Measurements from ENCODE around the gene STRADB. TPM values are rescaled to one million over a fixed set of nuclear protein-coding genes. Genes with fewer than 3 reads are reported as not detected.

The STRADB gene
- total and polyA plus RNA-seq, 2 of the 4 experiments (the other 2 are of a cell fraction) = 14.9 to 31.5 TPM

GRCh38 chr2:201482543-201482942 lies 31.0 kb downstream of the STRADB start:
- DNase-seq = no peak
- H3K4me3 ChIP-seq (ENCODE audit: insufficient read depth, low read depth, low read length) = no peak overlapping the region
- no peak overlapping the region for H3K18ac ChIP-seq (ENCODE audit: low read depth, low read length)
- ChIA-PET CTCF (no interaction called here), POLR2A (ENCODE audit: unreplicated experiment) (no interaction called here)
- no peaks in the 10 kb centered on the region for H3K4me1 ChIP-seq (ENCODE audit: control insufficient read depth, insufficient read depth, low read length)
- no peak overlapping the region for H4K8ac ChIP-seq (ENCODE audit: low read depth in 2 of 2, low read length in 2 of 2)
- H2BK20ac ChIP-seq (ENCODE audit: low read depth, low read length) = no peak overlapping the region
- H3K56ac ChIP-seq (ENCODE audit: extremely low read depth, insufficient read depth, low read length) = no peak overlapping the region
- peaks cover 10% of the 10 kb centered on the region for H3K36me3 ChIP-seq (ENCODE audit: control insufficient read depth, insufficient read depth, low read length)
- dilution Hi-C loops (cut with HindIII; ENCODE audit: low sequenced_read_pairs, unreplicated experiment) (no loop called here), in situ Hi-C loops (cut with MboI; ENCODE audit: low sequenced_read_pairs) (no loop called here), intact Hi-C loops (cut with micrococcal nuclease) (no loop called here)
- H3K27ac ChIP-seq (ENCODE audit: insufficient read depth, low read length) = no peak overlapping the region
- no peaks in the 10 kb centered on the region for H4K20me1 ChIP-seq (ENCODE audit: insufficient read depth, low read length)
- H2BK15ac ChIP-seq (ENCODE audit: low read depth, low read length) = no peak overlapping the region
- no peak for TF ChIP-seq CEBPB (IDR thresholded peaks at IDR 0.05; ENCODE audit: low read depth, low read length)
- no peak for TF ChIP-seq SMC3 (IDR thresholded peaks at IDR 0.05; ENCODE audit: low read depth, low read length)
- no peak for TF ChIP-seq MXI1 (IDR thresholded peaks at IDR 0.05; ENCODE audit: borderline replicate concordance, low read depth, low read length)
- H3K14ac ChIP-seq (replicated peaks; ENCODE audit: low read depth, low read length) = no peak overlapping the region
- no peak overlapping the region for H2AFZ ChIP-seq (replicated peaks; ENCODE audit: low read length, poor library complexity)
- H3K27me3 ChIP-seq (ENCODE audit: control insufficient read depth, insufficient read depth, low read length) = no peaks in the 10 kb centered on the region
- no peaks in the 10 kb centered on the region for H3K9me1 ChIP-seq (ENCODE audit: insufficient read depth, low read length)
- no peak overlapping the region for H4K91ac ChIP-seq (ENCODE audit: insufficient read depth, low read depth, low read length)
- no peak overlapping the region for H2BK5ac ChIP-seq (ENCODE audit: low read depth, low read length, poor library complexity, severe bottlenecking)
- no peaks in the 10 kb centered on the region; a peak in 1 of 4 replicates for H3K79me1 ChIP-seq (ENCODE audit: low read depth in 1 of 2, low read length in 2 of 2)
- no peak overlapping the region for H3K9ac ChIP-seq (ENCODE audit: low read depth, low read length)
- no CpG with 5 or more reads among the region's 4 CpGs for WGBS, 2 experiments (ENCODE audit: extremely low coverage in 2 of 2, insufficient read length in 1 of 2)
- H3K4ac ChIP-seq (ENCODE audit: low read depth, low read length) = no peak overlapping the region
- BruUV-seq (replicated peaks) = no TSS peak
- H3K23ac ChIP-seq (ENCODE audit: low read depth, low read length) = no peak overlapping the region
- H3K9me3 ChIP-seq (ENCODE audit: control insufficient read depth, insufficient read depth, low read length) = no peaks in the 10 kb centered on the region
- H4K5ac ChIP-seq (ENCODE audit: low read depth, low read length) = no peak overlapping the region
- H2AK9ac ChIP-seq (replicated peaks; ENCODE audit: low read depth, low read length, poor library complexity) = no peak overlapping the region
- no peak overlapping the region for H2AK5ac ChIP-seq (ENCODE audit: low read depth, low read length)
- no peak overlapping the region for H3K4me2 ChIP-seq (ENCODE audit: low read depth, low read length)
- no peak for ATAC-seq (ENCODE audit: low read depth)
- no peak overlapping the region for H2BK120ac ChIP-seq (ENCODE audit: low read depth, low read length)
